Smooth muscle cell of the pulmonary artery (primary cell): ENCODE data around the gene SH3GL1. TPM values are rescaled to one million over a fixed set of nuclear protein-coding genes. Genes with fewer than 3 reads are reported as not detected.

Experiments used
- total RNA-seq: library from RNA; depleted of rRNA; stranded (reverse); fragments of >200 nt; gene quantifications from 2 replicates; pipeline ENCODE4 v1.2.3, GENCODE V29; 2014

Gene SH3GL1
- total RNA-seq: 40.9 and 45.2 TPM in 2 replicates

DNA sequence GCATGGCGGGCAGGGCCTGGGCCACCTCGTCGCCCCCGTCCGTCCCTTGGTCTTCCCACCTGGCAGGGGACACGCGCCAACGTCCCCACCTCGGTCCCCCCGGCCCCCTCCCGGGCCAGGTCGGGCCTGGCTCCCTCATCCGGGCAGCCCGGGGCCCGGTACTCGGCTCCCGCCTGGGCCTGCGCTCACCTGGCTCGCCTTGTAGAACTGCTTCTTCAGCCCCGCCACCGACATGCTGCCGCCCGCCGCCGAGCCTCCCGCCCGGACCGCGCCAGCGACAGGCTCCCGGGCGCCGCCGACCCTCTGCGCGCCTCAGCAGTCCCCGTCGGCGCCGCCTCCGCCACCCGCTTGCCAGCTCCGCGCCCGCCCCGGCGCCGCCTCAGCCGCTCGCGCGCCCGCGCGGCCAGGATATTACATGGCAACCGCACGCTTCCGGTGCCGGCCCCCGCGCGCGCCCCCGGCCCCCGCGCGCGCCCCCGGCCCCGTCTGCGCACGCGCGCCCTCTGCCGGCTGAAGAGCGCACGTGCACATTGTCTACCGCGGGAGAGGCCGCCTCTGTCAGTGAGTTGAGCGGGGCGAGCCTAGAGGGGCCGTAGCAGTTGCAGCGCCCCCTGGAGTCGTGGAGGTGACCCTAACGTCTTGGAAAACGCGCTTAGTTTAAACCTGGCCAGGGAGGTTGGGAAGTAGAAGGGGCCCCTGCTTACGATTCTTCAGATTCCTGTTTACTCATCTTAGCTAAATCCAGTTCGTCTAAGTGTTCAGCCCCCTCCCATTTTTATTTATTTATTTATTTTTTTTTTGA is at the start of gene SH3GL1:
SH3GL1 (minus strand) TSS at position 413 of the 802 bp plus-strand sequence; CDS start at position 234, 179 bp downstream.

DNA sequence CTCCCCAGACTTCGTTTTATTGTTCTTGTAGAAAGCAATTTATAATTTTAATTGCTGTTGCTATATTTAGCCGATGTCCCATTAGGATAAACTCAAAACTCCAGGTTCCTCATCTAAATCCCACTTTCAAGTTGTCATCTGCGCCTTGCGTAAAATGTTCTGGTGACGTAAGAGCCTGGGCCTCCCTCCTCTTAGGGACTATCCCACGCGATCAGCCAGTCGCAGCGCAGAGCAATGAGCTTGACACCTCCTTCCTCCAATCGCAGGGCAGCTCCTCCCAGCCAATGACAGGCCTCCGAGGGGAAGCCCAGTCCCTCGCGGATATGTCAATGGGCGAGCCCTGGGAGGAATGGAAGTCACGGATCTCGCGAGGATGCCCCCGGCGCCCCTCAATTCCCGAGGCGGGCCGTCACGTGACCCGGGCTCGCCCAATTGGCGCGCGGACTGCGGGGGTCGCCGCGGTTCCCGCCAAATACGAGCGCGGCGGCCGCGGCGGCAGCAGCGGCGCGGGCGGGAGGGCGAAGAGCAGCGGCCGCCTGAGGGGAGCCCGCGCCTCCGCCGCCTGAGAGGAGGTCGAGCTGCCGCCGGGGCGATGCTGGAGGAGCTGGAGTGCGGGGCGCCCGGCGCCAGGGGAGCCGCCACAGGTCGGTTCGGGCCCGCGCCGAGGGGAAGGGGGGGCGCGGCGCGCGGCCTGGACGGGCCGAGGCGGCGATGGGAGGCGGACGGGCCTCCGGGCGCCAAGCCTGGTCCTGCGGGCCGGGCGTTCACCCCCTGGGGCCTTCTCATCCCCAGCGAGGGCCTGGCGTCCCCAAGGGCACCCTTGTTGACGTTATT is 2.0 kb upstream of the SH3GL1 start, which contains the start of gene CHAF1A:
CHAF1A (plus strand) TSS at position 470 of the 834 bp plus-strand sequence; CDS start at position 593, 123 bp downstream.

GRCh38 chr19:4343370-4344307 is 56.7 kb downstream of the SH3GL1 start, which contains the start of gene MPND:
Gene MPND, plus strand, starts transcription at chr19:4343562. Its CDS starts 32 bp downstream, at chr19:4343594.

DNA sequence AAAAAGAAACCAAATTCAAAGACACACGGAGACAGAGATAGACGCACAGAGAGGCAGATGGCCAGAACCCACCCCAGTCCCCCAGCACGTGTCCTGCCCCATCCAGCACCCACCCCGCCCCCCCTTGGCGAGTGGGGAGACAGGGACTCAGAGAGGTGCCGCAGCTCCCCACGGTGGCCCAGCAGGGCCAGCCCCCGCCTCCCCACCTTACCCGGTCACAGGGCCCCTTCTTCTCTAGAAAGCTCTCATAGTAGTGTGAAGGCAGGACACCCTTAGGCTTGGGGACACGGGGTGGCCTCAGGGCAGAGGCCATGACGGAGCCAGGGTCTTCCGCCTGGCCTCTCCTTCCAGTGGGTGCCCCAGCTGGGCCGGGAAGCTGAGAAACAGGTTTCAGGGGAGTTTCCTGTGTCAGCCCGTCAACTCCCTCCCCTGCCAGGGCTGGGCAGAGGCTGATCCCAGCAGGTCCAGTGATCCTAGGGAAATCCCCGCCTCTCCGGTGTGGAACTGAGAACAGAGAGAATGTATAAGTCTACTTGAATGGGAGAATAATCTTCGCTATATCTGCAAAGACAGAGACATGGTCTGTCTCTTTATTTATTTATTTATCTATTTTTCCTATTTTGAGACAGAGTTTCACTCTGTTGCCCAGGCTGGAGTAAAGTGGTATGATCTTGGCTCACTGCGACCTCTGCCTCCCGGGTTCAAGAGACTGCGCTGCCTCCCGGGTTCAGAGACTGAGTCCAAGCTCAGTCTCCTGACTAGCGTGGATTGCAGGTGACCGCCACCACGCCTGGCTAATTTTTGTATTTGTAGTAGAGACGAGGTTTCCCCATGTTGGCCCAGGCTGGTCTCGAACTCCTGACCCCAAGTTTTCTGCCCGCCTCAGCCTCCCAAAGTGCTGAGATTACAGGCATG is 61.6 kb downstream of the SH3GL1 start, which contains the start of gene STAP2:
STAP2 (minus strand) TSS at position 387 of the 915 bp plus-strand sequence; CDS start at position 313, 74 bp downstream.

Other genes starting within 250 kb of the SH3GL1 start
- not detected in 2 replicates for gene CREB3L3, start 246.9 kb downstream of the SH3GL1 start, total RNA-seq
- gene SIRT6, start 218.0 kb downstream of the SH3GL1 start, total RNA-seq: 13.4 and 13.8 TPM in 2 replicates
- gene ANKRD24, start 217.9 kb downstream of the SH3GL1 start, total RNA-seq: 2.1 and 2.5 TPM in 2 replicates
- gene EBI3, start 171.0 kb downstream of the SH3GL1 start, total RNA-seq: 0.10 TPM in 1 of 2 replicates, not detected in the other
- gene YJU2, start 153.5 kb downstream of the SH3GL1 start, total RNA-seq: 9.7 and 12.1 TPM in 2 replicates
- not detected in 2 replicates for gene SHD, start 121.3 kb downstream of the SH3GL1 start, total RNA-seq
- gene TMIGD2, start 98.2 kb downstream of the SH3GL1 start, total RNA-seq: not detected in 2 replicates
- gene FSD1, start 95.9 kb downstream of the SH3GL1 start, total RNA-seq: 7.8 and 10.4 TPM in 2 replicates
- 0.73 and 2.2 TPM in 2 replicates for gene STAP2, start 61.7 kb downstream of the SH3GL1 start, total RNA-seq
- 3.9 and 6.9 TPM in 2 replicates for gene MPND, start 57.0 kb downstream of the SH3GL1 start, total RNA-seq
- gene CHAF1A, start 2.1 kb upstream of the SH3GL1 start, total RNA-seq: 6.6 and 6.8 TPM in 2 replicates
- gene UBXN6, start 57.2 kb upstream of the SH3GL1 start, total RNA-seq: 88.3 and 94.6 TPM in 2 replicates
- 34.7 and 38.0 TPM in 2 replicates for gene HDGFL2, start 71.8 kb upstream of the SH3GL1 start, total RNA-seq
- 0.26 and 2.9 TPM in 2 replicates for gene PLIN4, start 117.9 kb upstream of the SH3GL1 start, total RNA-seq
- gene PLIN5, start 134.7 kb upstream of the SH3GL1 start, total RNA-seq: not detected in 2 replicates
- gene LRG1, start 139.5 kb upstream of the SH3GL1 start, total RNA-seq: not detected in 2 replicates
- gene SEMA6B, start 159.1 kb upstream of the SH3GL1 start, total RNA-seq: 0.20 TPM in 2 replicates
- 2.0 and 2.1 TPM in 2 replicates for gene TNFAIP8L1, start 239.0 kb upstream of the SH3GL1 start, total RNA-seq